ENCODE measurements around the gene PARD6B. TPM values are rescaled to one million over a fixed set of nuclear protein-coding genes. Genes with fewer than 3 reads are reported as not detected.

Gene PARD6B
- total and polyA plus RNA-seq, 2 of the 13 experiments (the other 11 are each of a cell fraction or from before 2014, with no cell fraction given): 6.9 to 22.2 TPM

GRCh38 chr20:50730765-50731054 is 670 bp upstream of the PARD6B start (continued):
- TF ChIP-seq, protein P1, sequence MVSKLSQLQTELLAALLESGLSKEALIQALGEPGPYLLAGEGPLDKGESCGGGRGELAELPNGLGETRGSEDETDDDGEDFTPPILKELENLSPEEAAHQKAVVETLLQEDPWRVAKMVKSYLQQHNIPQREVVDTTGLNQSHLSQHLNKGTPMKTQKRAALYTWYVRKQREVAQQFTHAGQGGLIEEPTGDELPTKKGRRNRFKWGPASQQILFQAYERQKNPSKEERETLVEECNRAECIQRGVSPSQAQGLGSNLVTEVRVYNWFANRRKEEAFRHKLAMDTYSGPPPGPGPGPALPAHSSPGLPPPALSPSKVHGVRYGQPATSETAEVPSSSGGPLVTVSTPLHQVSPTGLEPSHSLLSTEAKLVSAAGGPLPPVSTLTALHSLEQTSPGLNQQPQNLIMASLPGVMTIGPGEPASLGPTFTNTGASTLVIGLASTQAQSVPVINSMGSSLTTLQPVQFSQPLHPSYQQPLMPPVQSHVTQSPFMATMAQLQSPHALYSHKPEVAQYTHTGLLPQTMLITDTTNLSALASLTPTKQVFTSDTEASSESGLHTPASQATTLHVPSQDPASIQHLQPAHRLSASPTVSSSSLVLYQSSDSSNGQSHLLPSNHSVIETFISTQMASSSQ (IDR thresholded peaks at IDR 0.05; ENCODE audit: low read depth): no peak
- TF ChIP-seq, protein P1 (CRISPR knock-in tag; IDR thresholded peaks at IDR 0.05; ENCODE audit: borderline replicate concordance): no peak; the same call in 1 of the 2 replicates
- TF ChIP-seq, protein P2, sequence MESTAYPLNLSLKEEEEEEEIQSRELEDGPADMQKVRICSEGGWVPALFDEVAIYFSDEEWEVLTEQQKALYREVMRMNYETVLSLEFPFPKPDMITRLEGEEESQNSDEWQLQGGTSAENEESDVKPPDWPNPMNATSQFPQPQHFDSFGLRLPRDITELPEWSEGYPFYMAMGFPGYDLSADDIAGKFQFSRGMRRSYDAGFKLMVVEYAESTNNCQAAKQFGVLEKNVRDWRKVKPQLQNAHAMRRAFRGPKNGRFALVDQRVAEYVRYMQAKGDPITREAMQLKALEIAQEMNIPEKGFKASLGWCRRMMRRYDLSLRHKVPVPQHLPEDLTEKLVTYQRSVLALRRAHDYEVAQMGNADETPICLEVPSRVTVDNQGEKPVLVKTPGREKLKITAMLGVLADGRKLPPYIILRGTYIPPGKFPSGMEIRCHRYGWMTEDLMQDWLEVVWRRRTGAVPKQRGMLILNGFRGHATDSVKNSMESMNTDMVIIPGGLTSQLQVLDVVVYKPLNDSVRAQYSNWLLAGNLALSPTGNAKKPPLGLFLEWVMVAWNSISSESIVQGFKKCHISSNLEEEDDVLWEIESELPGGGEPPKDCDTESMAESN (CRISPR knock-in tag; conservative IDR thresholded peaks at IDR 0.05): 0 out of 2 replicates have a peak, but pooled peaks have one; percentile 16
- TF ChIP-seq ETV5 (CRISPR knock-in tag; IDR thresholded peaks at IDR 0.05; ENCODE audit: borderline replicate concordance): no peak
- 0 out of 2 replicates have a peak, but pooled peaks have one; percentile 21 for TF ChIP-seq ZNF704 (CRISPR knock-in tag; IDR thresholded peaks at IDR 0.05; ENCODE audit: borderline replicate concordance)
- TF ChIP-seq MTF1 (CRISPR knock-in tag; IDR thresholded peaks at IDR 0.05): peak; percentile 66; the same call in 1 of the 2 replicates
- TF ChIP-seq MED13 (CRISPR knock-in tag; IDR thresholded peaks at IDR 0.05): peak; percentile 83; the same call in 1 of the 2 replicates
- TF ChIP-seq ZNF451 (CRISPR knock-in tag; IDR thresholded peaks at IDR 0.05): 0 out of 2 replicates have a peak, but pooled peaks have one; percentile 13
- 0 out of 2 replicates have a peak, but pooled peaks have one; percentile 71 for TF ChIP-seq WIZ (CRISPR knock-in tag; IDR thresholded peaks at IDR 0.05)
- 0 out of 2 replicates have a peak, but pooled peaks have one; percentile 58 for TF ChIP-seq ZNF839 (CRISPR knock-in tag; IDR thresholded peaks at IDR 0.05; ENCODE audit: borderline replicate concordance)
- peak; percentile 57 for TF ChIP-seq HIC2 (CRISPR knock-in tag; IDR thresholded peaks at IDR 0.05; ENCODE audit: low read depth)
- peak; percentile 22; the same call in 1 of the 2 replicates for TF ChIP-seq ZSCAN22 (CRISPR knock-in tag; IDR thresholded peaks at IDR 0.05)
- TF ChIP-seq SIN3A (IDR thresholded peaks at IDR 0.05; ENCODE audit: borderline replicate concordance, low read depth, low read length): no peak; the same call in none of the 2 replicates
- peak; percentile 78; the same call in 1 of the 2 replicates for TF ChIP-seq ZNF264 (CRISPR knock-in tag; IDR thresholded peaks at IDR 0.05)
- TF ChIP-seq NPAS2 (CRISPR knock-in tag; IDR thresholded peaks at IDR 0.05; ENCODE audit: borderline replicate concordance): no peak
- peak; percentile 21; the same call in 1 of the 2 replicates for TF ChIP-seq ZNF331 (CRISPR knock-in tag; IDR thresholded peaks at IDR 0.05)
- no peak for TF ChIP-seq HNF4G (IDR thresholded peaks at IDR 0.05; ENCODE audit: borderline replicate concordance, low read depth, low read length)
- 0 out of 2 replicates have a peak, but pooled peaks have one; percentile 44 for TF ChIP-seq HNF4G (CRISPR knock-in tag; IDR thresholded peaks at IDR 0.05; ENCODE audit: borderline replicate concordance, low read depth)
- TF ChIP-seq ZFP36L1 (CRISPR knock-in tag; IDR thresholded peaks at IDR 0.05): peak; percentile 95; the same call in 1 of the 2 replicates
- peak; percentile 17 for TF ChIP-seq ZMYM3 (CRISPR knock-in tag; IDR thresholded peaks at IDR 0.05)
- peak; percentile 55; the same call in 1 of the 2 replicates for TF ChIP-seq ZNF501 (CRISPR knock-in tag; IDR thresholded peaks at IDR 0.05)

Data from HepG2 (cell line).